GM19328 (cell line): ENCODE data around the gene DLG2.

ENCODE experiments used
- ATAC-seq: cut with Tn5 transposase; IDR thresholded peaks from one replicate; pipeline ENCODE4 v1.9.1; 2021; ENCODE audit warnings: mild to moderate bottlenecking, moderate library complexity; ENCODE audit not compliant: unreplicated experiment

Gene DLG2

DNA sequence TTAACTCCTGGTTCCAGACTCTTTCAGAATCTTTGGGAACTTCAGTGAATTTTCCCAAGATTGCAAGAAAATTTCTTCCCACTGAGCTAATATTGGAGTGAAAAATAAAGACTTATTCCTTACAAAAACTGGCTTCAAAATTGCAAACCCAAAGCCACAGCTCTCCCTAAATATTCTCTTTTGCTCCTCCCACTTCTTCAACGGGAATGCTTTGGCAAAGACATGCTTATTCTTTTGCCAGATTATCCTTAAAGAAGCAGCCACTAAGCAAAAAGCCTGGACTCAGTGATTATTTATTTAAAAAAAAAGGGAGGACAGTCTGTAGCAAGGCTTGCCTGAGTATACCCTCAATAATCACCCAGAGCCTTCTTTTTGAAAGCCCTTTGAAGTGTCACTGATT lies 1438.6 kb downstream of the DLG2 start:
- no peak for ATAC-seq

DNA sequence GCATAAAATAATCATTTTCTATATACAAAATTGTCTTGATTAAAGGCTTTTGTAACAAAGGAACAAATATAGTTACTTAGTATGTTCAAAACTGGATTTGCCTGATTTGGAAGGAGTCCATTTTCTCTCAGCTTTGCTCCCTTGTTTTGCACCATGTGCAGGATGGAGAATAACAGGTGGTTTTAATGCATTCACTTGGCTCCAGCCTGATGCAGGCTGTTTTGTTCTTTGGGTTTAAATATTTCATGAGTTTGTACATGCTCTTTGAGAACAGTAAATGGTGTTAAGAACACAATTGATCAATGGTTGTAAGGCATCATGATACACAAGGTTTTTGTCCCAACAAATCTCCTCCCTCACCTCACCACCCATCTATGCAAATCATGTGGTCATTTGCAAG lies 1454.1 kb downstream of the DLG2 start:
- no peak for ATAC-seq

DNA sequence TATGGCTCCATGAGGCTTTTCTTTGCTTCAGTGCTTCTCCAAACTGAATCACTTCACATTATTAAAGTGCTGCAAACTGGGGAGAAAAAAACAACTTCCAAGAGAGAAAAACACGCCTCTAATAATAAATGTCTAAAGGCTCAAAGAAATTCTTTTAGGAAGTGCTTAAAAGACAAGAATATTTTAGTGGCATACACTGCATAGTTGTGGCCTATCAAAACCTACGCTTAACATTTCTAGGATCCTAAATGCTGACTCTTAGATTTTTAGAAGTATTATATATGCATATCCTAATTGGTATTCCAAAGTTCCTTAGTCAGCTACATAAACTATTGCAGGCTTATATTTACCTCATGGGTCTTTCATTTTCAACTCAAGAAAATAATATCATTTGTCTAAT lies 1462.0 kb downstream of the DLG2 start:
- ATAC-seq, result no peak

DNA sequence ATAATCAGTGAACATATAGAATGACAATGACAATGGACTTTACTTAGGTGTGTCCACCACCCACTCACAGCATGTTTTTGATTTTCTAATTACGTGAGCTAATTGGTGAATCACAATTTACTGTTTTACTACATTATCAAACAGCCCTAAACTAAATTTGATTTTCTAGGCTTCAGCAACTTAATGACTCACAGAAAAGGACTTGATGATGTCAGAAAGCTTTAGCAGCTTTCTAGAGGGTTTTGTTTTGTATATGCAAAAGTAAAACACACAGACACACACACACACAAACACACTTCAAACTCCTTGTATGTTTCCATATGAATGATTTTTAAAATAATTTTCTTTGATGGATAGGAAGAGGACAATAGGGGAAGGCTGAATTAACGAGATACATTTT lies 1462.4 kb downstream of the DLG2 start:
- no peak for ATAC-seq

DNA sequence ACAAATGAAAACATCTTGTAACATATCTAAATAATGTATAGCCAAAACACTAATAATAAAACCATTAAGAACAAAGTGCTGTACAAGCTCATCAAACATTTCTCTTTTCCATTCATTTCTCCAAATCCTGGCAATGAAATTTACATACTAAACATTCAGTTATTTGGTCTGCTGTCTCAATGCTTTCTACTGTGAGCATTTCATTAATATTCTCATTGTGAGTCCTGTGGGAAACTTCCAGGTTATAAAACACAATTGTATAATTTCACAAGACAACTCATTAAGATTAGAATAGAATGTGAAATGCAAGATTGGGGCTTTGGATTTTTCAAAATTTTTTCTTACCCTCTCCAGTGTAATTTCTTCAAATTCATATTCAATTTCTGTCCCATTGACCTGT lies 1464.0 kb downstream of the DLG2 start:
- no peak for ATAC-seq

DNA sequence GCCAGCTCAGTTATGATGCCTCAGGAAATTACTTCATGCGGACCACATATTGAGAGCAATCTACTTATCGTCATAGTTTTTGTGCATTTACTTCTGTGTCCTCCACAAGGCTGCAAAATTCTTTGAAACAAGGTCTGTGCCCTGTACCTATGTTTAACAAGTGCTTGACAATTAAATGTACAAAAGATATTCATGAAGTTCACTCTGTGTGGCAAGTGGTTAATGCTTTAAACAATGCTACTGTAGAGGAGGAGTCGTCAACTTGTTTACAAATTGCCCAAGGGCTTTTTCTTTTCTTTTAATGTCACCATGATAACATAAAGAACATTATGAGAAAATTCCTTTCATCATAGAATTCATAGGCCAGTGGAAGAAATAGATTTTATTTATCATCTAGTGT lies 1469.5 kb downstream of the DLG2 start:
- ATAC-seq, result no peak

DNA sequence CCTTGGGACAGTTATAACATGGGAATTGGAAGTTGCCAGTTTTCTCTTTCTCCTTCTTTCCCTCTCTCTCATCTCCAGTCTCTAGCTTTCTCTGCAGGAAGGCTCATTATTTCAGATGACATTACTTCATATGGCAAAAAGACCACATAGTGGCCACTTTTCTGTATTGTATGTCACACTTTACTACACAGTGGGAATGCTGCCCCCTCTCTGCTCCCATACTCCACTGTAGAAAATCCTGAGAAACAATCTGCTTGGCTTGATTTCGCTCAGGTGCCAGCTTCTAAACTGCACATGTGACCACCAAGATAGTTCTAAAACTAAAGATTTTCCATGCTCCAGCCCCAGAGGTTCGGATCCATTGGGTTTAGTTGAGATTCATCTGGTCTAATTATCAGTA lies 1480.3 kb downstream of the DLG2 start:
- ATAC-seq, result no peak

DNA sequence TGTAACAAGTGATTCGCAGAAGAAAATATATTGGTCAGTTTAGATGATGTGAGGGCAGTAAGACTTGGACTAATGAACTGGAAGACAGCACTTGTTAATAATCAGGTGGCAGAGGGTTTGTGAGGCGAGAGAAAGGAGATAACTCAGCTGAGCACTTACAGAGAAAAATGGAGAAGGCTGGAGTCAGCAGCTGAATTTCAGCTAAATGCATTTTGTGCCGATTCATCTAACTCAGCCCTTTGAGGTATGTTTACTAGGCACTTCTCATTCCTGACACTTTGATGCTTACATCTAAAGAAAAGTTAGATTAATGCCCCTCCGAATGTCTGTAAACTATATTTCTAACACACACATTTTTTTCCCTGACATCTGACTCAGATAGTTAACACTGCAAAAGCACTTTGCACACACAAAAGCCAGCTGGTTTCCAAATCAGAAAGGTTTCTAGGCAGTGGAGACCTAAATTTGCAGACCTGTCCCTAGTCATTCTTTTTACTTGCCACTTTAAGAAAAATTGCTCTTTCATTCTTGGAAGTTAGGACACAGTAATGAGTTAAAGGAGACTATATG lies 1481.4 kb downstream of the DLG2 start:
- no peak for ATAC-seq

DNA sequence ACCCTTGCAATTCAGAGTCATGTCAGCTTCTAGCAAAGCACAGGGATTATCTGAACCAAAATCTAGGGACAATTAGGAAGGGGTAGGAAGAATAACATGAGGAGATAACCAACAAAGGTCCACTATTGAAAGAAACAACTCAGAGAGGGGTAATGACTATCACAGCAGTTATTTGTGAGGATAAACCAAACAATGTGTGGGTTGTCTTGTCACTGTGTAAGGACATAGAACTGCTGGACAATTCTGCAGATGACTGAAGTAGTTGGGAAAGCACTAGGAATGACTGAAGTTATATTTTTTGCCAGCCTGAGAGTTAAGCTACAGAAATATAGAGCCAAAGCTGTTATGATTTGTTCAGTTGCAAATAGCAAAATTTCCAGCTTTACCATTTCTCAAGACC lies 1482.6 kb downstream of the DLG2 start:
- no peak for ATAC-seq

DNA sequence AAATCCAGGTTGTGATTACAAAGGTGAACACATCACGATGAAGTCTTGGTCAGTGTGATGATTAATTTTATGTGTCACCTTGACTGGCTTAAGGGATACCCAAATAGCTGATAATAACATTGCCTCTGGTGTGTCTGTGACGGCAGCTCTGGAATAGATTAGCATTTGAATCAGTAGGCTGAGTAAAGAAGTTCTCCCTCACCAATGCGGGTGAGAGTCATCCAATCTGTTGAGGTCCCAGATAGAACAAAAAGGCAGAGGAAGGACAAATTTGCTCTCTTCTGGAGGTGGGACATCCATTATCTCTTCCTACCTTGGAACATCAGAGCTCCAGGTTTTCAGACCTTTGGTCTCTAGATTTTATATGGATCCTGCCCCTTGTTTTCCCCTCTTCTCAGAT lies 1484.7 kb downstream of the DLG2 start:
- ATAC-seq, result no peak

DNA sequence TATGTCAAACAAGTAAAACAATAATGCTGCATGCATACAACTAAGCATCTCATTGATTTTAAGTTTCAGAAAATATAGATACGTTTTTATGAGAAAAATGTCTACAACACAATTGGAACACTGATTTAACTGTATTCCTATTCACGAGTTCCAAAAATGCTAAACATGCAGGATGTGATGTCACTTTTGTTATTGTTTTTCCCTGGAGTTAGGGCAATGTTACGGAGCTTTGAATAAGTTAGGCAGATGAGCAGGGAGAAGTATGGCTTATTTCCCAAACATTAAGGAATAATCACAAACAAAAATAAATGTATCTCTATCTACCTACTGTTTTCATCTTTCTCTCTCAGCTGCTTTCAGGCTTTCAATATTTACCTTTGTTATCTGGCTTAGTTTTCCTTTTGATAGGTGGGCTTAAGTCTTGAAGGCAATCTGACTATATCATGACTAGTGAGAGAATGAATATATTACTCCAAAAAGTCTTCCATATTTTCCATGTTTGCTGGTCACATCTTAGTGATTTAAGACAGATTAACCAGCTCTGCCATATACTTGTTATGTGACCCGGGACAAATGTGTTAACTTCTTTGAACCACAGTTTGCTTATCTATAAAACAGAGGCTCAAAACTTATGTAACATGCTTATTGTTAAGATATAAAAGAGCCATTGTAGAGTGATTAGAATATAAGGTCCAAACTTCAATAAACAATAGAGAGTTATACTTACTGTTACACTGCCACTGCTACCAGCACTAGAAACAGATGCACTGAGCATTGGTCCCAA lies 1486.6 kb downstream of the DLG2 start:
- no peak for ATAC-seq

DNA sequence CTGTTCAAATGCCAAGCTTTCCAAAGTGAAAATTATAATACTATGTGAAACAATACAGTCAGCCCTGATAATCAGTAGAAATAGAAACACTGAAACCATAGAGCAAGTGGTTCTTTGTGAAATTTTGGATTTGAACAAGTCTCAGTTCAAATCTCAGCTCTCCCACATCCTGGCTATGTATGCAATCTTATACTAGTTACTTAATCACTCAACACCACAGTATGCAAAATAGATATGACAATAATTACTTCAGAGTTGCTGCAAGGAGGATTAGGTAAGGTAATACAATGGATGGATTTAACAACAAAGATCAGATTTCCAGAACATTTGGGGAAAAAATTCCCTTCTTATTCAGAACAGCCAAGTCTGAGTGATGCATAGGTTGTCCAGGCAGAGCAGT lies 1489.2 kb downstream of the DLG2 start:
- ATAC-seq, result no peak

DNA sequence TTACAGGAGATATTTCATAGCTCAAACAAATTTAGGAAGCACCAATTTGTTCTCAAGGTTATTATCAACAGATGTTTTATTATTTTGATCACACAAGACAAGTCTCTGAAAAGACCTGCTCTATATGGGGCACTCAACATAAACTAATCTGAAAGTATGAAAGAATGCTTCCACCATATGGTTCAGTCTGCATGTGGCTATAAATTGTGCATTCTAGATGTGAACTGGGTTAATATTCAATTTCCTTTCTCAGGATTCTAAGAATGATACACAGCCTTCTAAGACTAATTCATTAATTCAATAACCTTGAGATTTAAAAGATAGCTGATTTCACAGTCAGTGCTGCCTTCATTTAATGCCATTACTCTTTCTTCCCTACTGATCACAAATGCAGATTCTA lies 1489.6 kb downstream of the DLG2 start:
- no peak for ATAC-seq

DNA sequence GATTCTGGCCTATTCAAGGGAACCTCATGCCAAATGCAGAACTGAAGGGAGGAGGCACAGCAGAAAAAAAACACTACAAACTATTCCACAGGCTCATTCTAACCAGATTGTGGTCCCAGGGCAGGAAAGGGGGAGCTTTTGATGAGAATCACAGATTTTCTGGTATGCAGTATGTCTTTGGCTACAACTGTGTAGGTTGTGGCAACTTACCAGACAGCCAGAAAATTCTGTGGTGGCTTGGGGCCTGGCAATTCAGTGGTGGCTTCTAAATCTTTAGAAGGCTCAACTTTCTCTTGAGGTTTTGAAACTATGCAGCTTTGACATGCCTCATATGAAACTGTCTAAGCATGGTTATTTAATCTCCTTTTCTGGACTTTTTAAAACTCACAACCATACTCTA lies 1490.2 kb downstream of the DLG2 start:
- ATAC-seq, result no peak

DNA sequence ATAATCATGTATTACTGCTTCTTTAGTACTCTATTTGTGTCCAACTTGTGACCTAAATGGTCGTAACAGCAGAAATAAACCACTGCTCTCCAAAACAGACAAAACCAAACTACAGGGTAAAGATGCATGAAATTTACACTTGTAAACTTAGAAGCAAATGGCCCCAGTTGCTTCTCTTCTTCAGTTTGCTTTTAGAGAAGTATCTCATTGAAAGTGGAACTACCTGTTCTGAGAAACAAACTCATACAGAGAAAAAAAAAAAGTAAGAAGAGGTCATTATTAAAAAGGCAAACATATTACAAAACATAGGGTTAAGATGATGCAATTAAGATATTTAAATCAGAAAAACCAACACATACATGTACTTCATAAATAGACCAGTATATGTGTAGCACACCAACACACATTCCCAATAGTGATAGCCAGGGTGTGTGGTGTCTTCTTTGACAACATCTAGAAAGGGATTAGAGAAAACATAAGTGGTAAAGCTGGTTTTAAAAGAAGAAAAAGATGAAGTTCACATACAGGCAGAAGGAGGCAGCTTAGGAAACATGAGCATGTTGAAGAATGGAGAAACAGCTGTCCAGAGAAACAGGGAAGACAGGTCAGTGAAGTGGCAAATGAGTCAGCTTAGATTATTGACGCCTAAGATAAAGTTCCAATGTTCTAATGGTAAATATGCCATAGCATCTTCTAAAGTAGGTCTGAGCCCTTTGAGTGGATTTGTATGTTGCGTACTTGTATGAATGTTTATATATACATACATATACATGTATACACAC lies 1496.3 kb downstream of the DLG2 start:
- ATAC-seq, result no peak

DNA sequence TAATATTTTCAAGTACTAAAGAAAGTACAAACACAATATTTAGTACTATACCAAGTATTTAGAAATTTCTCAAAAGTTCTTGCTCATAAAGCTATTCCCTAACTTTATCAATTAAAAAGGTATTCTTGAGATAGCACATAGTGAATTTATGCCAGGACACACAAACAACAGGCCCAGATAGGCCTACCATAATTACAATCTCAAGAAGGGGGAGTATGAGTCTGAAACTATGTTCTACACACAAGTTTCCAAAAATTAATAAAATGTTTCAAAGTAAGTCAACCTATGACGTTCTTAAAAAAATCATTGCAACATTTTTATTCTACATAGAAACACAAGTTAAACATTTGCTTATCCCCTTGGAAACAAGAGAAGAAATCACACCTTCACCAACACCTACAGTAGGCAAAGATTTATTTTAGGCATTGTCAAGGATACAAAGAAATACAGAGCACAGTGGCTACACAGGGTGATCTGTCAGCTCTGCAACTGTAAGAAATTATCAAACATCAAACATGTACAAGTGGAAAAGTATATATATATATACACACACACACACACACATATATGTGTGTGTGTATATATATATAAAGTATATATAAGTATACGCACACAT lies 1497.1 kb downstream of the DLG2 start:
- no peak for ATAC-seq

DNA sequence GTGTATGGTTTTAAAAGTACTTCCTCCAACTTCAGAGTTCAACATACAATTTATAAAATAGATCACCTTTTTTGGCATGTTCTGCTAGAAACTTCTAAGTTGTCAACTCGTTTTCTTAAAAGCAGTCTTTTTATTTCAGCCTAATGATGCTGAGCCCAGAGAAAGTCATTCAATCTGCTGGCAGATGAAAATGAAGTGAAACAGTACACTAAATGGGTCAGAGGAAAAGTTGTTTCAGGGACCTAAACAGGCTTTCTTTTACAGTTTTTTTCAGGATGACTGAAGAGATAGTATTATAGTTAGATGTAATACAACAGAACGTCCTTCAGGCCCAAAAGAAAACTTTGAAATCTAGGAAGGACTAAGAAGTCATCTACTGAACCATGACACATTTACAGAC lies 1498.3 kb downstream of the DLG2 start:
- ATAC-seq, result no peak

DNA sequence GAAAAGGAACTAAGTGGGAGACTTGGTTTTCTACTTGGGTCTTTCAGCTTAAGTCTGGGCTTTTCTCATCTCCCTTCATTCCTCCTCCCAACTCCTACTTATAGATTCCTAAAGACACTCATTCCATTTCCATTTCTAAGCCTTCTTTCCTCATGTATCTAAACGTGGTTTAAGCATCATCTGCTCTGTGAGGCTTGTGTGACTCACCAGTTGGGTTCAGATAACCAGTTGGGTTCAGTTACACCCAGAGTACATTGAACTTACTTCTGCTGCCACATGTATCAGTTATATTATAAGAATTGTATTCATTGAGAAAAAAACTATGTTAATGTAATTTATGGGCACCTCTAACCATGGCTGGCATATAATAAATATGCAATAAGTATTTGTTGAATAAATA lies 1509.8 kb downstream of the DLG2 start:
- ATAC-seq, result no peak

DNA sequence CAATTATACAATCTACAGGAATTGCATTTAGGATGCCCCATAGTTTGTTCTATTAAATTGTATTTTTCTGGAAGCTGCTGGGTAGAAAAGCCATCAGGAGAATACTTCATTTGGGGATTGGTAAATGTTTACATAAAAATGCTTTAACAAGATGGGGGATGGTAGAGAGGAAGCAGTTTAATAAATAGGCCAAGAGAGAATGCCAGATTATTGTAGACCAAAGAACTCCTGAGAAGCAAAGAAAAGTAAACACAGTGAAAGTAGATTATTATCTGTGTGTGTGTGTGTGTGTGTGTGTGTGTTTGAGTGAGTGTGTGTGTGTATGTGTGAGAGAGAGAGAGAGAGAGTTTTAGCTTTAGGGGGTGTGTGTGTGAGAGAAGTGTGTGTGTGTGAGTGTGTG lies 1520.6 kb downstream of the DLG2 start:
- no peak for ATAC-seq

DNA sequence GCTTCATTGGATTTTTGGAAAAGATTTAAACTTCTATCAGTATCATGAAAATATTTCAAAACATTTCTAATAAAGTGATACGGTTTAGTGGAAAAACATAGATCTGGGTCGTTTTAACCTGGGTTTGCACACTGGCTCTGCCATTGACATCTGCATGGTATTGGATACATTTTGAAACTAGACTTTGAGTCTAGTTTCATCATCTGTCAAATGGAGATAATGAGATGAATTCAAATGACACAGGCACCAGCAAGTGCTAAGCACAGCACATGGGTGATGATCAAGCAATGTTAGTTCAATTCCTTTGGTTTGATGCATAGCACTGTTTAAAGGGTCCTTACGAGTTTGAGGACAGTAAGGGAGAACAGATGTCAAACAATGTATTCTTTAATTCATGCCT lies 1522.0 kb downstream of the DLG2 start:
- no peak for ATAC-seq

DNA sequence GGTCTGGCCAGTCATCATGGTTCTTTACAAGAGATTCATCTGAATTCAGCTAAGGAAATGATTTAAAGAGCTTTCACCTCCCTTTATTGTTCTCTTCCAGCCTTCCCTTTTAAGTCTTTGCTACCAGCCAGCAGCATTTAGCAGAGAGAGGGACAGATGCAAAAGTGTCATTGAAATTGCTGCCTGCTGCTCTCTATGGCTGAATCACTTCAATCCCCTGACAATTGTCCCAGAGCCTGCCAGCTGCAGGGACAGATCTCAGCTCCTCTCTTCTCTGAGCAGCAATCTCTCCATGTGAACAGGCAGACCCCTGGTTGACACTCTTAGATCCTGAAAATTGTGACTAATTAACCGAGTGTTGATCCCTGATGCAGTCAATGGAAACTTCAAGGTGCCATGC lies 1524.0 kb downstream of the DLG2 start:
- no peak for ATAC-seq

DNA sequence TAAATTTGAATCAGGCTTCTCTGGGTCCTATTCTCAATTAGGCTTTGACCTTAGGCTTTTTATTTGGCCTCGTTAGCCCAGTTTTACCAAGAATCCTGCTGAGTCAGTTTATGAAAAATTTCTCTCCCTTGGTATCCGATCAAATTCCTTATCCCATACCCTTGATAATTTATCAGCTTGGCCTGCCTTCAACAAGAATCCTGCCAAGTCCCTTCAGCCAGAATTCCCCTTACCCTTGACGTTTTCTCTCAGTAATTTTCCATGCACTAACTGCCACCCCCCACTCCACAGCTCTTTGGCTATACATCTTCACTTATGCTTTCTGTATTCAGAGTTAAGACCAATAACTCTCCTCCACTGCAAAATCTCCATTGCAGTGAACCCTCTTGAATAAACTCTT lies 1530.0 kb downstream of the DLG2 start:
- ATAC-seq, result no peak
